Measurements from ENCODE around the gene ARL3. TPM values are rescaled to one million over a fixed set of nuclear protein-coding genes. Genes with fewer than 3 reads are reported as not detected.

Gene ARL3
- total RNA-seq, 2 experiments from 2014 or later = 0.99 to 1.3 TPM

GRCh38 chr10:102727037-102727818 is 13.0 kb upstream of the ARL3 start:
- intact Hi-C loops (cut with DNase I, micrococcal nuclease) = loop anchor here in 1 of 2 experiments (10.0 kb wide), 1 partner anchor 348 kb away; no protein-coding TSS in a partner anchor
- no peak overlapping the region for H3K4me3 ChIP-seq (ENCODE audit: low read length)
- H3K36me3 ChIP-seq (ENCODE audit: insufficient read depth, low read length) = peaks cover 38% of the 10 kb centered on the region
- Mint-ChIP-seq H3K36me3 (ENCODE audit: low read depth) (peaks cover 52% of the 10 kb centered on the region), H3K9me3 (no peaks in the 10 kb centered on the region), H3K27me3 (no peaks in the 10 kb centered on the region), H3K27ac (no peak overlapping the region), H3K4me1 (ENCODE audit: low read depth) (peaks cover 8% of the 10 kb centered on the region), H3K4me3 (no peak overlapping the region)
- no peaks in the 10 kb centered on the region for H3K27me3 ChIP-seq (ENCODE audit: control insufficient read depth in 1 of 2, insufficient read depth in 2 of 2, low read length in 2 of 2)
- POLR2A ChIA-PET = interaction anchor here (1.2 kb wide), 1 partner anchor 82 kb away, joined by 5 read pairs; no protein-coding TSS in a partner anchor
- H3K27ac ChIP-seq (ENCODE audit: low read depth in 1 of 2, low read length in 2 of 2) = no peak overlapping the region
- no peak for DNase-seq
- no peak for TF ChIP-seq CTCF (IDR thresholded peaks at IDR 0.05)
- CTCF ChIA-PET = interaction anchor here (1.4 kb wide), 1 partner anchor 13 kb away, joined by 3 read pairs; the partner anchor contains the start of genes ARL3 and SFXN2
- H3K9me3 ChIP-seq (ENCODE audit: control insufficient read depth in 1 of 2, insufficient read depth in 1 of 2, low read length in 2 of 2) = no peaks in the 10 kb centered on the region
- ATAC-seq (ENCODE audit: poor library complexity) = no peak
- H3K4me1 ChIP-seq (ENCODE audit: insufficient read depth, low read length) = peaks cover 4% of the 10 kb centered on the region

- ChIA-PET CTCF (interaction anchor here (0.6 kb wide), 1 partner anchor 23 kb away, joined by 3 read pairs; no protein-coding TSS in a partner anchor), POLR2A (interaction anchor here (1.2 kb wide), 1 partner anchor 81 kb away, joined by 5 read pairs; no protein-coding TSS in a partner anchor)
- Histone ChIP-seq H3K4me1 (ENCODE audit: insufficient read depth, low read length) (peaks cover 4% of the 10 kb centered on the region), H3K9me3 (ENCODE audit: control insufficient read depth in 1 of 2, insufficient read depth in 1 of 2, low read length in 2 of 2) (no peaks in the 10 kb centered on the region), H3K36me3 (ENCODE audit: insufficient read depth, low read length) (peaks cover 38% of the 10 kb centered on the region), H3K4me3 (ENCODE audit: low read length) (no peak overlapping the region), H3K27ac (ENCODE audit: low read depth in 1 of 2, low read length in 2 of 2) (no peak overlapping the region), H3K27me3 (ENCODE audit: control insufficient read depth in 1 of 2, insufficient read depth in 2 of 2, low read length in 2 of 2) (no peaks in the 10 kb centered on the region)
- ATAC-seq (ENCODE audit: poor library complexity) (no peak), DNase-seq (no peak)
- Mint-ChIP-seq H3K4me3 (no peak overlapping the region), H3K9me3 (no peaks in the 10 kb centered on the region), H3K4me1 (ENCODE audit: low read depth) (peaks cover 14% of the 10 kb centered on the region), H3K27ac (no peak overlapping the region), H3K36me3 (ENCODE audit: low read depth) (peaks cover 45% of the 10 kb centered on the region), H3K27me3 (no peaks in the 10 kb centered on the region)
- no peak for TF ChIP-seq CTCF (IDR thresholded peaks at IDR 0.05)
- intact Hi-C loops (cut with DNase I, micrococcal nuclease) = loop anchor here in 1 of 2 experiments (10.0 kb wide), 1 partner anchor 349 kb away; no protein-coding TSS in a partner anchor
Observed at GRCh38 chr10:102726274-102726673, 12.1 kb upstream of the ARL3 start.

GRCh38 chr10:102723989-102724388 is 9.8 kb upstream of the ARL3 start:
- H3K27me3 Mint-ChIP-seq = no peaks in the 10 kb centered on the region
- peaks cover 20% of the 10 kb centered on the region for H3K4me1 Mint-ChIP-seq (ENCODE audit: low read depth)
- Histone ChIP-seq H3K27ac (ENCODE audit: low read depth in 1 of 2, low read length in 2 of 2) (no peak overlapping the region), H3K4me1 (ENCODE audit: insufficient read depth, low read length) (peaks cover 2% of the 10 kb centered on the region), H3K36me3 (ENCODE audit: insufficient read depth, low read length) (peaks cover 25% of the 10 kb centered on the region), H3K4me3 (ENCODE audit: low read length) (no peak overlapping the region), H3K27me3 (ENCODE audit: control insufficient read depth in 1 of 2, insufficient read depth in 2 of 2, low read length in 2 of 2) (no peaks in the 10 kb centered on the region), H3K9me3 (ENCODE audit: control insufficient read depth in 1 of 2, insufficient read depth in 1 of 2, low read length in 2 of 2) (no peaks in the 10 kb centered on the region)
- no peak for DNase-seq
- no peak overlapping the region for H3K27ac Mint-ChIP-seq
- CTCF ChIA-PET = interaction anchor here (0.8 kb wide), 1 partner anchor 10 kb away, joined by 3 read pairs; the partner anchor contains the start of genes ARL3 and SFXN2
- no peak for TF ChIP-seq CTCF (IDR thresholded peaks at IDR 0.05)
- H3K36me3 Mint-ChIP-seq (ENCODE audit: low read depth) = peaks cover 45% of the 10 kb centered on the region
- intact Hi-C loops (cut with DNase I, micrococcal nuclease) = loop anchor here in 1 of 2 experiments (10.0 kb wide), 1 partner anchor 351 kb away; no protein-coding TSS in a partner anchor
- no peak for ATAC-seq (ENCODE audit: poor library complexity)
- H3K9me3 Mint-ChIP-seq = no peaks in the 10 kb centered on the region
- POLR2A ChIA-PET = no interaction called here
- no peak overlapping the region for H3K4me3 Mint-ChIP-seq

Measured in CD4-positive, alpha-beta T cell (primary cell).